B cell (primary cell): ENCODE results near the gene RAPGEF1. TPM values are rescaled to one million over a fixed set of nuclear protein-coding genes. Genes with fewer than 3 reads are reported as not detected.
A peak's percentile ranks its signal among the peaks of the same experiment; 100 is the strongest.

Source experiments
- ATAC-seq: fragments of 200-7000 bp; cut with Tn5 transposase; one replicate; pipeline ENCODE4 v1.10.0; 2021; ENCODE audit warnings: low read depth, mild to moderate bottlenecking, moderate number of reproducible peaks, moderate library complexity
- CTCF ChIA-PET: fragments of 350-600 bp; sonication (Branson Sonifier 250); formaldehyde crosslinking; loops from one replicate; lab custom pipeline; 2021; ENCODE audit warnings: antibody characterized with exemption, inconsistent platforms; lab: Charles Lee
- POLR2A ChIA-PET: fragments of 350-600 bp; sonication (Branson Sonifier 250); formaldehyde crosslinking; loops from one replicate; lab custom pipeline; 2021; ENCODE audit warnings: antibody characterized with exemption; lab: Charles Lee
- DNase-seq: peaks from one replicate; pipeline ENCODE4 v3.0.0; 2013
- H2AFZ ChIP-seq: 2 replicates; pipeline ENCODE4 v1.6.1; 2012; ENCODE audit warnings: mild to moderate bottlenecking, low read depth, low read length; ENCODE audit not compliant: insufficient read depth, poor library complexity, severe bottlenecking
- H3K27ac ChIP-seq, 2 donors: 1 replicate in 1 of 2; 2 replicates in 1 of 2; pipeline ENCODE4 v1.5.1; 2012 to 2013; ENCODE audit warnings: low read length in 2 of 2, mild to moderate bottlenecking in 2 of 2, moderate library complexity in 1 of 2
- H3K27me3 ChIP-seq, 4 experiments: fragments of 200-600 bp in 1 of 4; sonication (generic) in 1 of 4; replicated peaks in 1 of 4; 1 replicate in 2 of 4; 2 replicates in 2 of 4; pipeline versions ENCODE4 v1.6.1 to v1.7.0; 2013 to 2016; ENCODE audit warnings: low read length in 3 of 4, mild to moderate bottlenecking in 2 of 4, mixed read lengths in 1 of 4, moderate library complexity in 1 of 4; ENCODE audit not compliant: insufficient read depth in 4 of 4, control insufficient read depth in 3 of 4; ENCODE audit errors: control extremely low read depth in 1 of 4
- H3K36me3 ChIP-seq, 2 experiments: replicated peaks in 1 of 2; 1 replicate in 1 of 2; 2 replicates in 1 of 2; pipeline versions ENCODE4 v1.6.1 to v1.7.1; 2013; ENCODE audit warnings: low read length in 1 of 2; ENCODE audit not compliant: insufficient read depth in 2 of 2, control insufficient read depth in 1 of 2; ENCODE audit errors: control extremely low read depth in 1 of 2, extremely low read depth in 1 of 2
- H3K4me1 ChIP-seq, 2 donors: fragments of 200-600 bp in 1 of 2; sonication (generic) in 1 of 2; 1 replicate in 1 of 2; 2 replicates in 1 of 2; pipeline versions ENCODE4 v1.5.1 to v1.6.1; 2013 to 2017; ENCODE audit warnings: low read length in 2 of 2; ENCODE audit not compliant: control insufficient read depth in 2 of 2, insufficient read depth in 2 of 2
- H3K4me2 ChIP-seq: replicated peaks from 2 replicates; pipeline ENCODE3; 2012; ENCODE audit warnings: mild to moderate bottlenecking, low read depth, low read length; ENCODE audit not compliant: poor library complexity, severe bottlenecking
- H3K4me3 ChIP-seq, 5 experiments: fragments of 200-600 bp in 1 of 5; sonication (generic) in 1 of 5; 1 replicate in 3 of 5; 2 replicates in 2 of 5; pipeline versions ENCODE4 v1.5.1 to v1.7.0; 2011 to 2016; ENCODE audit warnings: low read length in 4 of 5, mild to moderate bottlenecking in 4 of 5, low read depth in 2 of 5, control low read depth in 1 of 5, moderate library complexity in 1 of 5; ENCODE audit not compliant: insufficient read depth in 1 of 5; ENCODE audit errors: control extremely low read depth in 1 of 5, extremely low read depth in 1 of 5
- H3K79me2 ChIP-seq: fragments of 200-600 bp; sonication (generic); one replicate; pipeline ENCODE4 v1.6.0; 2016; ENCODE audit warnings: low read length; ENCODE audit not compliant: control insufficient read depth, insufficient read depth
- H3K9ac ChIP-seq: fragments of 200-600 bp; sonication (generic); 2 replicates; pipeline ENCODE4 v1.6.1; 2017; ENCODE audit warnings: mild to moderate bottlenecking, low read length, moderate library complexity
- H3K9me3 ChIP-seq, 3 donors: one replicate each; pipeline versions ENCODE4 v1.6.1 to v1.7.1; 2013; ENCODE audit warnings: low read length in 2 of 3; ENCODE audit not compliant: control insufficient read depth in 2 of 3, insufficient read depth in 1 of 3; ENCODE audit errors: control extremely low read depth in 1 of 3
- H4K20me1 ChIP-seq: 2 replicates; pipeline ENCODE4 v1.6.0; 2012; ENCODE audit warnings: mild to moderate bottlenecking, low read length; ENCODE audit not compliant: insufficient read depth, control insufficient read depth, poor library complexity, severe bottlenecking
- H3K27ac Mint-ChIP-seq: one replicate; pipeline ENCODE4 v1.8.0; 2021; ENCODE audit warnings: mixed read lengths
- H3K27me3 Mint-ChIP-seq: one replicate; pipeline ENCODE4 v1.8.0; 2021; ENCODE audit warnings: mixed read lengths
- H3K4me1 Mint-ChIP-seq: one replicate; pipeline ENCODE4 v1.8.0; 2021; ENCODE audit warnings: mixed read lengths
- H3K4me3 Mint-ChIP-seq: one replicate; pipeline ENCODE4 v1.8.0; 2021; ENCODE audit warnings: mixed read lengths
- H3K9me3 Mint-ChIP-seq: one replicate; pipeline ENCODE4 v1.8.0; 2022; ENCODE audit warnings: mixed read lengths; ENCODE audit not compliant: insufficient read depth
- CTCF ChIP-seq: fragments of 200-600 bp; IDR thresholded peaks from one replicate; pipeline ENCODE4 v1.8.0; 2022; ENCODE audit warnings: antibody characterized with exemption, mild to moderate bottlenecking
- EZH2 ChIP-seq: IDR thresholded peaks from 2 replicates; pipeline ENCODE4 v1.6.1; 2012; ENCODE audit warnings: borderline replicate concordance, low read depth, mild to moderate bottlenecking, moderate library complexity, low read length; ENCODE audit not compliant: insufficient read depth, poor library complexity, severe bottlenecking
- WGBS: methylation state at CpG from one replicate; pipeline ENCODE4 v1.1.5; 2013; ENCODE audit warnings: missing lambda C conversion rate; ENCODE audit not compliant: insufficient coverage; 5-methylcytosine and 5-hydroxymethylcytosine counted together
- intact Hi-C: fragments of 100-400 bp; cut with micrococcal nuclease; formaldehyde crosslinking; loops from one replicate; pipeline ENCODE4 v1.10.0; 2022
- polyA plus RNA-seq: library from polyadenylated mRNA; depleted of rRNA; stranded (reverse); fragments of >200 nt; gene quantifications from 2 replicates; pipeline ENCODE4 v1.2.3, GENCODE V29; 2012
- total RNA-seq, 2 donors: library from RNA; stranded (reverse); fragments of 120-200 nt in 1 of 2; gene quantifications; 1 replicate in 1 of 2; 2 replicates in 1 of 2; pipeline versions ENCODE4 v1.2.3 to v1.2.4, GENCODE V29; 2013 to 2022

The RAPGEF1 gene
- total and polyA plus RNA-seq, 2 donors (not counting 1 experiment from before 2014, with no cell fraction given), result 134 to 447 TPM

- H3K4me3 Mint-ChIP-seq, result peak overlapping the region; percentile 78
- ChIA-PET CTCF (interaction anchor here (0.6 to 10.4 kb wide), 8 partner anchors 14 to 148 kb away, joined by 3 to 146 read pairs (median 4); no protein-coding TSS in a partner anchor), POLR2A (interaction anchor here (0.7 to 8.1 kb wide), 5 partner anchors 56 to 106 kb away, joined by 3 to 76 read pairs (median 8); no protein-coding TSS in a partner anchor)
- peaks cover 91% of the 10 kb centered on the region for H3K4me1 Mint-ChIP-seq
- TF ChIP-seq CTCF, result no peak
- TF ChIP-seq EZH2, result no peak
- H3K4me1 ChIP-seq, result peaks cover 86 to 97% of the 10 kb centered on the region in 2 donors
- H3K36me3 ChIP-seq, result peaks cover 3 to 4% of the 10 kb centered on the region in 2 experiments
- intact Hi-C loops, result loop anchor here (2.0 to 5.0 kb wide), 2 partner anchors 461 to 1691 kb away; partner anchors contain the start of gene FNBP1
- DNase-seq (peak; percentile 68), ATAC-seq (no peak)
- peak overlapping the region; percentile 56 for H3K9ac ChIP-seq
- no peaks in the 10 kb centered on the region for H3K9me3 Mint-ChIP-seq
- H3K27ac ChIP-seq, result peak overlapping the region; percentile 99 to 100
- peak overlapping the region; percentile 74 for H3K4me2 ChIP-seq
- H3K27me3 ChIP-seq, result no peaks in the 10 kb centered on the region
- no peaks in the 10 kb centered on the region for H3K9me3 ChIP-seq
- peak overlapping the region; percentile 88 for H3K27ac Mint-ChIP-seq
- peaks cover 18% of the 10 kb centered on the region for H4K20me1 ChIP-seq
- WGBS, result 1% methylated on average over 12 of the region's 16 CpGs
- peak overlapping the region; percentile 11 to 52 (median 29) for H3K4me3 ChIP-seq
- peak overlapping the region; percentile 8 for H2AFZ ChIP-seq
- no peaks in the 10 kb centered on the region for H3K27me3 Mint-ChIP-seq
- peaks cover 78% of the 10 kb centered on the region for H3K79me2 ChIP-seq
These were observed 6.3 kb downstream of the RAPGEF1 start for GRCh38 chr9:131733541-131734061.
